MCF 10A (cell line): ENCODE results near the gene VPS16. TPM values are rescaled to one million over a fixed set of nuclear protein-coding genes. Genes with fewer than 3 reads are reported as not detected.

Source experiments
- BruUV-seq: library from RNA; stranded (reverse); fragments of 400-500 nt; replicated peaks from 2 replicates; lab custom pipeline; 2021; lab: Mats Ljungman, UMichigan
- CTCF ChIA-PET: fragments of 300-600 bp; sonication (Branson Sonifier 250); formaldehyde crosslinking; extraction: SDS; loops from one replicate; lab custom pipeline; 2021; ENCODE audit warnings: antibody characterized with exemption, inconsistent platforms; lab: Yijun Ruan, JAX
- POLR2A ChIA-PET: fragments of 300-600, 350-650 bp; sonication (Branson Sonifier 250); formaldehyde crosslinking; extraction: SDS; loops from one replicate; lab custom pipeline; 2020; ENCODE audit warnings: antibody characterized with exemption, inconsistent platforms; lab: Yijun Ruan, JAX
- DNase-seq: peaks from one replicate; pipeline ENCODE4 v3.0.0-alpha.2; 2018; ENCODE audit not compliant: unreplicated experiment
- H3K27ac Mint-ChIP-seq: one replicate; pipeline ENCODE4 v1.8.0; 2022; ENCODE audit warnings: mild to moderate bottlenecking, low read depth, mixed read lengths; ENCODE audit not compliant: unreplicated experiment
- H3K27me3 Mint-ChIP-seq: one replicate; pipeline ENCODE4 v1.8.0; 2022; ENCODE audit warnings: mixed read lengths; ENCODE audit not compliant: insufficient read depth, unreplicated experiment
- H3K36me3 Mint-ChIP-seq: one replicate; pipeline ENCODE4 v1.8.0; 2022; ENCODE audit warnings: mild to moderate bottlenecking, moderate library complexity, mixed read lengths; ENCODE audit not compliant: insufficient read depth, unreplicated experiment
- H3K4me1 Mint-ChIP-seq: one replicate; pipeline ENCODE4 v1.8.0; 2022; ENCODE audit warnings: mixed read lengths; ENCODE audit not compliant: insufficient read depth, unreplicated experiment
- H3K4me3 Mint-ChIP-seq: one replicate; pipeline ENCODE4 v1.8.0; 2022; ENCODE audit warnings: mild to moderate bottlenecking, moderate library complexity, mixed read lengths; ENCODE audit not compliant: unreplicated experiment
- H3K9me3 Mint-ChIP-seq: one replicate; pipeline ENCODE4 v1.8.0; 2022; ENCODE audit warnings: mixed read lengths; ENCODE audit not compliant: unreplicated experiment
- CTCF ChIP-seq: fragments of 200-600 bp; IDR thresholded peaks from one replicate; pipeline ENCODE4 v1.8.0; 2022; ENCODE audit warnings: antibody characterized with exemption, mild to moderate bottlenecking; ENCODE audit not compliant: unreplicated experiment
- intact Hi-C: fragments of 100-400 bp; cut with micrococcal nuclease; formaldehyde crosslinking; loops from 2 replicates; pipeline ENCODE4 v1.14.1; 2022
- total RNA-seq: library from RNA; stranded (reverse); gene quantifications from 2 replicates; pipeline ENCODE4 v1.2.3, GENCODE V29; 2022

Gene VPS16
- total RNA-seq, 1 experiment from 2014 or later = 32.6 TPM

- Mint-ChIP-seq H3K36me3 (no peaks in the 10 kb centered on the region), H3K9me3 (no peaks in the 10 kb centered on the region), H3K27ac (no peak overlapping the region), H3K27me3 (peaks cover 64% of the 10 kb centered on the region), H3K4me1 (peaks cover 3% of the 10 kb centered on the region), H3K4me3 (no peak overlapping the region)
- ChIA-PET POLR2A (interaction anchor here (0.7 kb wide), 2 partner anchors 33 to 66 kb away, joined by 3 to 4 read pairs; no protein-coding TSS in a partner anchor), CTCF (interaction anchor here (0.6 to 0.7 kb wide), 4 partner anchors 12 to 829 kb away, joined by 3 read pairs; no protein-coding TSS in a partner anchor)
- DNase-seq = no peak
- no TSS peak for BruUV-seq
- intact Hi-C loops = no loop called here
- TF ChIP-seq CTCF = no peak
These were observed 45.6 kb upstream of the VPS16 start for GRCh38 chr20:2794866-2795447.

GRCh38 chr20:2795451-2795850 lies 45.1 kb upstream of the VPS16 start:
- BruUV-seq = no TSS peak
- TF ChIP-seq CTCF = no peak
- H3K27me3 Mint-ChIP-seq = peaks cover 64% of the 10 kb centered on the region
- no peaks in the 10 kb centered on the region for H3K36me3 Mint-ChIP-seq
- no peak for DNase-seq
- ChIA-PET CTCF (interaction anchor here (0.7 to 0.8 kb wide), 3 partner anchors 11 to 320 kb away, joined by 3 to 5 read pairs (median 5); no protein-coding TSS in a partner anchor), POLR2A (no interaction called here)
- no peak overlapping the region for H3K4me3 Mint-ChIP-seq
- no peaks in the 10 kb centered on the region for H3K9me3 Mint-ChIP-seq
- intact Hi-C loops = no loop called here
- peaks cover 5% of the 10 kb centered on the region for H3K4me1 Mint-ChIP-seq
- no peak overlapping the region for H3K27ac Mint-ChIP-seq

- DNase-seq = no peak
- H3K4me1 Mint-ChIP-seq = peaks cover 5% of the 10 kb centered on the region
- BruUV-seq = no TSS peak
- ChIA-PET POLR2A (interaction anchor here (0.6 kb wide), 1 partner anchor 1428 kb away, joined by 3 read pairs; no protein-coding TSS in a partner anchor), CTCF (interaction anchor here (0.7 to 0.9 kb wide), 3 partner anchors 42 to 320 kb away, joined by 3 to 5 read pairs (median 5); no protein-coding TSS in a partner anchor)
- no peaks in the 10 kb centered on the region for H3K9me3 Mint-ChIP-seq
- intact Hi-C loops = no loop called here
- TF ChIP-seq CTCF = no peak
- H3K27ac Mint-ChIP-seq = no peak overlapping the region
- peaks cover 64% of the 10 kb centered on the region for H3K27me3 Mint-ChIP-seq
- H3K36me3 Mint-ChIP-seq = no peaks in the 10 kb centered on the region
- no peak overlapping the region for H3K4me3 Mint-ChIP-seq
These were observed 44.4 kb upstream of the VPS16 start for GRCh38 chr20:2796011-2796660.
